GM19023 (cell line): Measurements from ENCODE around the gene MRPL43.

Source experiments
- ATAC-seq: cut with Tn5 transposase; IDR thresholded peaks from one replicate; pipeline ENCODE4 v1.9.1; 2021; ENCODE audit warnings: mild to moderate bottlenecking, moderate library complexity; ENCODE audit not compliant: unreplicated experiment

MRPL43 gene

GRCh38 chr10:100969187-100970075 is 17.9 kb downstream of the MRPL43 start, which contains the start of gene SEMA4G:
Gene SEMA4G, plus strand, starts transcription at chr10:100969504. Its CDS starts 3,409 bp downstream, at chr10:100972913.
- ATAC-seq, result peak; percentile 58

GRCh38 chr10:100968863-100969186 is 18.5 kb downstream of the MRPL43 start:
- no peak for ATAC-seq

- ATAC-seq, result no peak
Measured at GRCh38 chr10:100968062-100968736, 19.1 kb downstream of the MRPL43 start.

GRCh38 chr10:100967332-100967731 is 20.0 kb downstream of the MRPL43 start:
- ATAC-seq, result no peak

GRCh38 chr10:100966887-100967286 is 20.4 kb downstream of the MRPL43 start:
- ATAC-seq, result no peak

GRCh38 chr10:100965820-100966219 is 21.5 kb downstream of the MRPL43 start:
- no peak for ATAC-seq

- ATAC-seq, result no peak
Measured at GRCh38 chr10:100963826-100964225, 23.5 kb downstream of the MRPL43 start.

GRCh38 chr10:100962351-100963080 is 24.8 kb downstream of the MRPL43 start:
- no peak for ATAC-seq

- no peak for ATAC-seq
Measured at GRCh38 chr10:100960251-100960650, 27.0 kb downstream of the MRPL43 start.

GRCh38 chr10:100948916-100949315 is 38.4 kb downstream of the MRPL43 start:
- no peak for ATAC-seq

GRCh38 chr10:100945754-100946153 is 41.5 kb downstream of the MRPL43 start:
- ATAC-seq, result no peak

GRCh38 chr10:100943508-100943907 is 43.8 kb downstream of the MRPL43 start:
- ATAC-seq, result no peak

- ATAC-seq, result no peak
Measured at GRCh38 chr10:100942229-100942628, 45.1 kb downstream of the MRPL43 start.

GRCh38 chr10:100939763-100940344 is 47.4 kb downstream of the MRPL43 start:
- ATAC-seq, result no peak
